Stimulated activated CD8-positive, alpha-beta memory T cell treated with anti-CD3 and anti-CD28 coated beads, Interleukin-7, amount 100 ng/mL, for 24 hours (primary cell): Measurements from ENCODE around the gene DPYD.
"Not testable (repeated sequence)": the region's sequence is repeated elsewhere in the genome, so short reads cannot be mapped to it uniquely, and the experiment has no call there.

Experiments used
- DNase-seq: peaks from one replicate; pipeline ENCODE4 v3.0.0-alpha.2; 2020; ENCODE audit warnings: low read depth

Gene DPYD

GRCh38 chr1:97352936-97353382 is 567.9 kb downstream of the DPYD start:
- DNase-seq = no peak

- DNase-seq = no peak
Observed at GRCh38 chr1:97351846-97352245, 569.0 kb downstream of the DPYD start.

DNA sequence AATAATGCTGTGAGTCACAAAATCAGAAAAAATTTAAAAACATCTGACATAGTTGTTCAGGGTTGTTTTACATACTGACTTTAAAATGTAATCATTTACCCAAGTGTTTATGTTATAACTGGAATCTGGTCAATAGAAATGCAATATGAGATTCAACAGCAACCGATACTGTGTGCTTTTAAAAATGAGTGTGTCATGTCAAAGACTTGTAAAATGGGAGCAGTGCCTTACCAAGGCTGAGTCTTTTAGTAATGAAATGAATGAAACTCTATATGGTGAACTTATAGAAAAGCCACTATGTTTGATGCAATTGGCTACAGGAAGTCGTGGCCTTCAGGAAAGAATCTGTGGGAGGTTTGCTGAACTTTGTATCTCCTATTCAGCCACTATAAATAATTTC is 570.2 kb downstream of the DPYD start:
- DNase-seq = no peak

GRCh38 chr1:97350241-97350640 is 570.6 kb downstream of the DPYD start:
- no peak for DNase-seq

GRCh38 chr1:97349794-97350193 is 571.0 kb downstream of the DPYD start:
- not testable (repeated sequence) for DNase-seq

DNA sequence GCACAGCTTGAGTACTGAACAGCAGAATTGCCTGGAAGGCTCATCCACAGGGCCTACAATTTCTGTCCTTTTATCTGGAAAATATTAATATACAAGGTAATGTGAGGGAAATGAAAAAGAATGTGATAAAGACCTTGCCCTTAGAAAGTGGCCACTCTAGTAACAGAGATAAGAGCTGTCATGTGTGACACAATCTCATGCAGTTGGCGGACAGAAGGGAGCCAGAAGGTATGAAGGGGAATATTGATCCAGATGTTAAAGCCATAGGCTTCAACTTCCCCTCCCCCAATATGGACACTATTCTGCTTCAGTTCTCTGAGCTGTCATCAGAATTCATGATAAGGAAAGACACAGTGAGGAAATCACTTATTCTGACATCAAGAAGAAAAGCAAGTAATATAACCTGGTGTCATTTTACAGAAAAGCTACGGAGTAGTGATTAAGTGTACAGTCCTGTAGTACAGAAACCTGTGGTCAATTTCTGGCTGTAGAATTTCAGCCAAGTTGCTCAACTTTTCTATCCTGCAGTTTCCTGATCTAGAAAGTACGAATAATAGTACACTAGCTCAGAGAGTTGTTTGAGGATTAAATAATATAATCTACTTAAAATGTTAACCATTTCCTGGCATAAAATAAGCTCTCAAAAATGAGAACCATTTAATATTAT is 572.1 kb downstream of the DPYD start:
- DNase-seq = no peak

- no peak for DNase-seq
Observed at GRCh38 chr1:97340951-97341350, 579.9 kb downstream of the DPYD start.

- no peak for DNase-seq
Observed at GRCh38 chr1:97338347-97338746, 582.5 kb downstream of the DPYD start.

GRCh38 chr1:97337250-97338030 is 583.4 kb downstream of the DPYD start:
- no peak for DNase-seq

GRCh38 chr1:97334454-97334853 is 586.4 kb downstream of the DPYD start:
- DNase-seq = no peak

DNA sequence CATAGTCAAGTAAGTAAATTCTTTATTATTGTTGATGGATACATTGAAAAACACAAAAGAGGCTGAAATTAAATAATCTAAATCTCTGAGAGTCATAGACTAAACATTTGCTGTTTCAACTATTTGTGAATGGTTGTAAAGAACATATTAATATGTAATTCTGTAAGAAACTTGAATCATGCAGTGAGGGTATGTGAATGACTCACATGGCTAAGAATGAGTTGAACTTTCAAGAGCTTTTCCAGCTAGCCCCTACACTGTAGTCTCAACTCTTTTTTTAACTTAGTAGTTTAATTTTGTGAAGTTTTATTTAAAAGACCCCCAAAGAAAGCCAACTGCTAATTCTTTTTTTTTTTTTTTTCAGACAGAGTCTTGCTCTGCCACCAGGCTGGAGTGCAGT is 588.1 kb downstream of the DPYD start:
- no peak for DNase-seq

DNA sequence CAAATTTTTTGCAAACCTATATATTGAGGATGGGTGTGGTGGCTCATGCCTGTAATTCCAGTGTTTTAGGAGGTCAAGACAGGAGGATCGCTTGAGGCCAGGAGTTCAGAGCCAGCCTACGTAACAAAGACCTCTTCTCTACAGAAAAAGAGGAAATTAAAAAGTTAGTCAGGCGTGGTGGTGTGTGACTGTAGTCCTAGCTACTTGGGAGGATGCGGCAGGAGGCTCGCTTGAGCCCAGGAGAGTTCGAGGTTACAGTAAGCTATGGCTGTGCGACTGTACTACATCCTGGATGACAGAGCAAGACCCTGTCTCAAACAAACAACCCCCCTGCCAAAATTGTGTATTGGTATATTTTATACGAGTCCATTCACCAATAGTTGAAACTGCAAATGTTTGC is 589.7 kb downstream of the DPYD start:
- no peak for DNase-seq

DNA sequence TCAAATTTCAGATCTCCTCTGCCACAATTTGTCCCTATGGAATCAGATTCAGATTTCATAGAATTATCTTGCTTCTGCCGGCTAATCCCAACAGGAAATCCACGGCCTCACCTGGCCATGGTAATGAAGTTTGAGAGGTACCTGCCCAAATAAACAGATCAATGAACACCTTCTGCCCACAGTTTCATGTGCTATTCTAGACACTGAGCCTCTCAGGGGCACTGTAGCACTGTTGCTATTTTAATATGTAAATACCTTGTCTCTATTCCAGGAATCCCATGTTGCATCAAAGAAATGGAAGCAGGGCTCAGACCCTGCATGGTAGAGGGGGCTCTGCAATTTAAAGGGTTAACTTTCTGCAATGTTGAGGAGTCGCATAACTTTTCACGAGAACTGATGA is 606.1 kb downstream of the DPYD start:
- no peak for DNase-seq

DNA sequence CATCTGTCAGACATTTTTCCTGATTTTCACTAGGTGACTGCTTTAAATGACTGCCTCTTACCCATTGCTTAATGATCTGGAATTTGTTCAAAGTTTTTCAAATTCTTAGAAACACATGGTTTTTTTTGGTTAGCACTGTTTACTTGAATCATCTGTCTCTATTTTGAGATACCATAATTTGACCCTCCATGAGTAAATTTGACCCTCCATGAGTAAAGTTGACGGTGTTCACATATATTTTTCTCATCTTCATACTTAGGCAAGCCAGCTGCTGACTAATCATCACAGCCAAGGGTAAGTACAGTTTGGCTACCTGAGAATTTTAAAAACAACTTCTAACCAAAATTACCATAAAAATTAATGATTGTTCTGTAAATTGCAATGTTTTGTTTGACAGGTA is 612.7 kb downstream of the DPYD start:
- no peak for DNase-seq

GRCh38 chr1:97307568-97307967 is 613.3 kb downstream of the DPYD start:
- DNase-seq = no peak

GRCh38 chr1:97307151-97307550 is 613.7 kb downstream of the DPYD start:
- no peak for DNase-seq

DNA sequence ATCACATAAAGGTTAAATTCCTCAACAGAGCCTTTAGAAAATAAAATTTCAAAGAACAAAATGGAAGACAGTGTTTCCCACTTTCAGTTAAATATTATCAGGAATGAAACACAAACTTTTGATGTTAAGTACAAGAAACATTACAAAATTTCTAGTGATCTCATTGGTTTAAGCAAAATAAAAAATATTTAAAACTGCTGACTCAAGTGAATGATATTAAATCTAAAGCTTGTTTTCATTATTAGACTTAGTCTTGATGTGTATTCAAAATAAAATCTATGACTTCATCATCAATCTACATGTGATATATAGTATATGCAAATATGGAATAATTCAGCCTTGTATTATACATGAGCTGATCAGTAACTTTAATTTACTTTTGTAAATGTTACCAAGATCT is 614.3 kb downstream of the DPYD start:
- no peak for DNase-seq

DNA sequence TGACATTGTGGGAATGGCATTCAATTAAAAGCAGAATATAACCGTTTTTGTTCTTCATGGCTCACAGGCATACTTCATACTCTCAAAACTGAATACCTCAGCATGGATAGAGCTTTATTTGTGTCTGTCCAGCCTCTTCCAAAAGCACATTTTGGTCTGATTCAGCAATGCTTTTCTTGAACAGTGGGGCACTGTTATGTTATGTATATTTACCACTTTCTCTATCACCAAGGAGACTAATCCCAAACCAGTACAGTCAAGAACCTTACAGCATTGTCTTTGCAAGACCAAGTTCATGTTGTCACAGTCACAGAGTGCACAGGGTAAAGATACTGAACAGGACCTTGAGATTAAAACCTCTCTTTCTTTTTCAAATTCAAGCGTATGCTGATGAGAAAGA is 616.5 kb downstream of the DPYD start:
- DNase-seq = no peak

GRCh38 chr1:97298966-97299365 is 621.9 kb downstream of the DPYD start:
- no peak for DNase-seq

DNA sequence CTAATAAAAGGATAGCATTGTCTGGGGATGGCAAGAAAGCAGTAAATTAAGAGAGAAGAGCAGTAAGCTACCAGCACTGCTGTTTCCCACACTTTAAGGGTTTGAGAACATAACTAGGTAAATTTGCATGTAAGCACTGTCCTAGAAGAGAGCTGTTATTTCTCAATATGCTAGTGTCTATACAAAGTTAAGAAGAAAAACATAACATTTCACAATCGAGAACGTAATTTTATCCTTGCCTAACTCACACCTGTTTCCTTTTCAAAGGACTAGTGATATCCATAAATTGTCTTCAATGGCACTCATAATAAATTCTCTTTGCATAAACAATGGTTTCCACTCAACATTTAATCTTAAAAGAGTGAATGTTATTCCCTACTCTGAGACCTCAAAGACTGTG is 623.2 kb downstream of the DPYD start:
- no peak for DNase-seq

GRCh38 chr1:97281962-97282361 is 638.9 kb downstream of the DPYD start:
- no peak for DNase-seq

DNA sequence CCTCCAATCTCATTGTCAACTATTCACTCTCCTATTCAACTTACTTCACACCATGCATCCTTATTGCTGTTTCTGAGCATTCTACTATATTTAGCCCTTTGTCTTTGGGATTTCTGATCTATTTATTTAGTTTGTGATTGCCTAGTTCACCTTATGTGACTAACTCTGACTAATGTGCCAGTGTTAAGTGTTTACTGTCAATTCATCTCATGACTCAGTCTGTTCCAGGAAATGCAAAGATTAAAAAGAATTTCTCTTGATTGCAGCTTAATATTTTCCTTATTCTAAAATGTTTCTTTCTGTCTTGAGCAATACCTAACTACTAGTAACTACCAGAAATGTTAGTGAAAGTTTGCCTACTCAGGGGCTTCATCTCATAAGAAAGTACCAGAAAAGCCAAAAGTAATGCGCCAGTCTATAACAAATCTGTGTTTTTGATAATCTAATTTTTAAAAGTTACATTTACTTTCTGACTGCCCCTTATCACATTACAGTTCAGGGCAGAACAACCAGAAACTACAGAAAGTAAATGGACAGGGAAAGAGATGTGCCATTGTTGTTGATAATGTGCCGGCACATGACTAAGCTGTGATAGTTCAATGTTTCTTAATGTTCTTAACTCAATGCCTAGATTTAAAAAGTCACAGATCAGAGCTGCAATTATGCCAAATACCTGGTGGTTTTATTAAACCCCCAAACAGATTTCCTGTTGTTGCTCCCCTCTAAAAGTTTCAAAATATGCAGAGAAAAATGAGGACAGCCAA is 642.8 kb downstream of the DPYD start:
- no peak for DNase-seq
